Esophagus muscularis mucosa (tissue), 4 donors: ENCODE results near the gene CNTNAP3B. TPM values are rescaled to one million over a fixed set of nuclear protein-coding genes. Genes with fewer than 3 reads are reported as not detected.
"Not testable (repeated sequence)": the region's sequence is repeated elsewhere in the genome, so short reads cannot be mapped to it uniquely, and the experiment has no call there.

ENCODE experiments used
- DNase-seq: peaks from one replicate; pipeline ENCODE4 v3.0.0-alpha.2; 2017; ENCODE audit errors: extremely low spot score
- H3K27ac ChIP-seq, 4 donors: fragments of 200-600 bp; sonication (generic); replicated peaks in 1 of 4; 1 replicate in 3 of 4; 2 replicates in 1 of 4; pipeline ENCODE4 v1.5.1; 2016 to 2019; ENCODE audit warnings: mild to moderate bottlenecking in 1 of 4
- H3K27me3 ChIP-seq, 4 donors: fragments of 200-600 bp; sonication (generic); one replicate each; pipeline versions ENCODE4 v1.5.1 to v1.6.0; 2016 to 2019
- H3K36me3 ChIP-seq, 4 donors: fragments of 200-600 bp; sonication (generic); one replicate each; pipeline ENCODE4 v1.5.1; 2016 to 2019
- H3K4me1 ChIP-seq, 4 donors: fragments of 200-600 bp; sonication (generic); one replicate each; pipeline ENCODE4 v1.5.1; 2016 to 2019
- H3K4me3 ChIP-seq, 4 donors: fragments of 200-600 bp; sonication (generic); 1 replicate in 2 of 4; 2 replicates in 2 of 4; pipeline ENCODE4 v1.5.1; 2016 to 2019; ENCODE audit warnings: mild to moderate bottlenecking in 4 of 4, moderate library complexity in 1 of 4
- H3K9me3 ChIP-seq, 4 donors: fragments of 200-600 bp; sonication (generic); 1 replicate in 3 of 4; 2 replicates in 1 of 4; pipeline ENCODE4 v1.5.1; 2016 to 2019
- WGBS: methylation state at CpG from one replicate; pipeline ENCODE4 v1.1.5; 2018; 5-methylcytosine and 5-hydroxymethylcytosine counted together
- intact Hi-C: fragments of 100-400 bp; cut with DNase I; formaldehyde crosslinking; loops from one replicate; pipeline ENCODE4 v1.15.1; 2023
- total RNA-seq, 4 donors: library from RNA; depleted of rRNA; stranded (reverse); fragments of >200 nt; gene quantifications; one replicate each; pipeline versions ENCODE4 v1.1.0 to v1.2.1, GENCODE V29; 2016
- TF ChIP-seq, protein P1 (sequence below), 3 experiments: fragments of 200-600 bp in 2 of 3; fragments of 450-650 bp in 1 of 3; sonication (generic) in 2 of 3; IDR thresholded peaks; one replicate each; pipeline ENCODE4 v1.5.1; 2017 to 2019; ENCODE audit warnings: antibody characterized with exemption in 3 of 3, mild to moderate bottlenecking in 2 of 3, moderate library complexity in 1 of 3

The CNTNAP3B gene
- total RNA-seq: 10 to 100 TPM; 60.5 to 81.4 (median 66.0) TPM

DNA sequence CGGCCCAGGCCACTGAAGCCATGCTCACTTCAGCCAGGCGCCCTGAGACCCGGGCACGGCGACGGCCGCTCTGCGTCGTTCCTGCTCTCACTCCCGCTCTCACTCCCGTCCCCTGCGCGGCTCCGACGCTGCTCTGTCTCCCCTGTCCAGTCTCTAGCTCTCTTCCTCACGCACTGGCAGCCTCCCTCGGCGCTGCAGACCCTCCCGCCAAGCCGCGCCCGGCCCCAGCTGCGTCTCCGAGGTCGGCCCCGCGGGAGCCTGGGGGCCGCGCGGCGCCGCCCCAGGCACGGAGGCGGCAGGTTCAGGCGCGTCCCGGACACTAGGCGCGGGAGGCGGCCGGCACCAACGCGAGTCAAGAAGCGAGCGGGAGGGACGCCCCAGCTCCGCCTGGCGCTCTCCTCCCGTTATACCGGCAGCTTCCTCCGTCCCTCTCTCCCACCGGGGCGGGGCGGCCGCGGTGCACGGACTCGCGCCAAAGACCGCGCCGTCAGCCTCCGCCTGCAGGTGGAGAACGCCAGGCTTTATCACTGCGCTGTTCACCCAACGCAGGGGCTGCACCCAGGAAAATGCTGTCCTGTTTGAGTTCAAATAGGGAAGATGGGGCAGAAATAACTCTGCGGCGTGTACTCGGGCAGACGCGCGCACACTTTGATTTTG, at the start of gene CNTNAP3B:
TSS of gene CNTNAP3B (minus strand) at position 354 of the 657 bp plus-strand sequence. CDS start at position 22, 332 bp downstream.
- H3K9me3 ChIP-seq, H3K4me1 ChIP-seq, H3K27me3 ChIP-seq, H3K36me3 ChIP-seq, intact Hi-C loops, DNase-seq: not testable (repeated sequence)
- H3K4me3 ChIP-seq: peak within 1 kb of the TSS; percentile 49 to 61 (median 52)
- peak within 1 kb of the TSS; percentile 60 to 83 (median 80) for H3K27ac ChIP-seq
- WGBS: no CpG with 5 or more reads among the region's 72 CpGs

DNA sequence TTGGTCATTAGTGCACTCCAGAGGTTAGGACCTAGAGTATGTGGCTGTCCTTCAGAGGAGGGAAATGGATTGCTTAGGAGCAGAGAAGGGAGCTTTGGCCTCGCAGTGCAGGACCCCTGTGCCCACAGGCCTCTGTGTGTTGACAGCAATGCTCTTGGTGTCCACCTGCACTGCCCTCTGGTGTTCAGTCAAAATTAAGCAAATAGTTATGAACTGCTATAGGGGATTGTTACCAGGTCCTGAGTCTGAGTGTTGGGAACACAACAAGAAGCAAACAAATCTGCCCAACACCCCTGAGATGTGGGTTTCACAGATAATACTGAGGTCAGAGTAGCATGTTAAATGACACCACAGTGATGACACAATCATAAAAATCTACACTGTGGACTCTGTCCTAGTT, 31.1 kb upstream of the CNTNAP3B start:
- H3K36me3 ChIP-seq, H3K27ac ChIP-seq, H3K27me3 ChIP-seq, H3K4me1 ChIP-seq, H3K4me3 ChIP-seq, H3K9me3 ChIP-seq, intact Hi-C loops, DNase-seq: not testable (repeated sequence)
- 29% methylated on average over 1 of the region's 1 CpG for WGBS
- TF ChIP-seq, protein P1, sequence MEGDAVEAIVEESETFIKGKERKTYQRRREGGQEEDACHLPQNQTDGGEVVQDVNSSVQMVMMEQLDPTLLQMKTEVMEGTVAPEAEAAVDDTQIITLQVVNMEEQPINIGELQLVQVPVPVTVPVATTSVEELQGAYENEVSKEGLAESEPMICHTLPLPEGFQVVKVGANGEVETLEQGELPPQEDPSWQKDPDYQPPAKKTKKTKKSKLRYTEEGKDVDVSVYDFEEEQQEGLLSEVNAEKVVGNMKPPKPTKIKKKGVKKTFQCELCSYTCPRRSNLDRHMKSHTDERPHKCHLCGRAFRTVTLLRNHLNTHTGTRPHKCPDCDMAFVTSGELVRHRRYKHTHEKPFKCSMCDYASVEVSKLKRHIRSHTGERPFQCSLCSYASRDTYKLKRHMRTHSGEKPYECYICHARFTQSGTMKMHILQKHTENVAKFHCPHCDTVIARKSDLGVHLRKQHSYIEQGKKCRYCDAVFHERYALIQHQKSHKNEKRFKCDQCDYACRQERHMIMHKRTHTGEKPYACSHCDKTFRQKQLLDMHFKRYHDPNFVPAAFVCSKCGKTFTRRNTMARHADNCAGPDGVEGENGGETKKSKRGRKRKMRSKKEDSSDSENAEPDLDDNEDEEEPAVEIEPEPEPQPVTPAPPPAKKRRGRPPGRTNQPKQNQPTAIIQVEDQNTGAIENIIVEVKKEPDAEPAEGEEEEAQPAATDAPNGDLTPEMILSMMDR (IDR thresholded peaks at IDR 0.05): peak in 2 of 3 experiments; percentile 36 to 39

DNA sequence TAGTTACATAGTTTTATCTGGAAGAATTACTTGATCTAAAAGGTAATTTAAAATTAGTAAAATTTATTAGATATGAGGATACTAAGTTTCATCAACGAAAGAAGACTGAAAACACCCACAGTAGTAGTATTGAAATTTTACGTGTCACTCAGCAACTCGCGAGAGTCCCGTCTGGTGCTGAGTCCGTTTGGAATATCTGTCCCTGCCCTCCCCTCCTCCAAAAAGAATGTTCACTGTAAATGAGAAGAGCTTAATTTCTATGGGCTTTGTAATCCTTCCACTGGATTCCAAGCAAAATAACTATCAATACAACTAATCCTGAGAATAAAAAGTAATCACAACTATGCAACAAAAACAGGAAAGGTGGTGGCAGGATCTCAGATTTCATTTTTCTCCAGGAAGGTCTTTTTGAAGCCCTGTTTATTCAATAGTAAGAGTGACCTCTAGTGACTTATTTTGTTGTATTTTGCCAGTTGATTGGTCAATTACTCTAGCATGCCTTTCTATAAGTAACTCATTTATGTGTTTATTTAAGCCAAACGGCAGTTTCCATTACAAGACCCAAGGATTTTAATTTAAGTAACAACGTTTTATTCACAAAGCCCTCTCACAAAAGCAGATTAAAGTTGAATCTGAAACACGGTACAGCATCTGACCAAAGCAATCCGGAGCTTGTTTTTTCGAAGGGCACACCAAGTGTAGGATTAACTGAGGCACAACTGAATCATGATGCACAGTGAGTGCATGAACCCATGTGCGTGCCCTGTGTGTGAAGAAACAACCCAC, 2.0 kb downstream of the CNTNAP3B start:
- H3K4me3 ChIP-seq: peak overlapping the region; percentile 49 to 61 (median 52)
- H3K9me3 ChIP-seq, intact Hi-C loops, H3K36me3 ChIP-seq, H3K27me3 ChIP-seq, H3K4me1 ChIP-seq, DNase-seq: not testable (repeated sequence)
- peak overlapping the region; percentile 57 to 82 (median 68) for H3K27ac ChIP-seq
- 23% methylated on average over 12 of the region's 12 CpGs for WGBS
- TF ChIP-seq, protein P1 (IDR thresholded peaks at IDR 0.05): peak in 1 of 3 experiments; percentile 18

DNA sequence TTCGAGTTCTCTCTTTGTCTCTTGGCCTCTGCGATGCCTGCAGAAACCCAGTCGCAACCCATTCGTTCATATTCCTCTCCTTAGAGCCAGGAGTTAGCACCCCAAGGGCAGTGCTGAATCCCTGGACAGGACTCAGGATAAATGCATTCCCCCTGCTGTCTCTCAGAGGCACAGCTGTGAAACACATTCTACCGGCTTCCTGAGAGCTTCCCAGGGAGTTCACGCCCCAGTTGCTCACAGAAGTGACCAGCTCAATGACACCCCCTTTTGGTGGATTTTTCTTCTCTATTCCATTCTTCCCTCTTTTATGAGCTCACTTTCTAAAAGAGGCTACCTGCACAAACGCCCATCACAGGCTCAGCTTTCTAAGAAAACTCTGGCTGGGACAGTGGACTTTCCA, 8.2 kb downstream of the CNTNAP3B start:
- H3K27me3 ChIP-seq, H3K4me3 ChIP-seq, H3K4me1 ChIP-seq, H3K9me3 ChIP-seq, DNase-seq, H3K27ac ChIP-seq, intact Hi-C loops, H3K36me3 ChIP-seq: not testable (repeated sequence)
- whole genome bisulfite sequencing: 63% methylated on average over 7 of the region's 7 CpGs

DNA sequence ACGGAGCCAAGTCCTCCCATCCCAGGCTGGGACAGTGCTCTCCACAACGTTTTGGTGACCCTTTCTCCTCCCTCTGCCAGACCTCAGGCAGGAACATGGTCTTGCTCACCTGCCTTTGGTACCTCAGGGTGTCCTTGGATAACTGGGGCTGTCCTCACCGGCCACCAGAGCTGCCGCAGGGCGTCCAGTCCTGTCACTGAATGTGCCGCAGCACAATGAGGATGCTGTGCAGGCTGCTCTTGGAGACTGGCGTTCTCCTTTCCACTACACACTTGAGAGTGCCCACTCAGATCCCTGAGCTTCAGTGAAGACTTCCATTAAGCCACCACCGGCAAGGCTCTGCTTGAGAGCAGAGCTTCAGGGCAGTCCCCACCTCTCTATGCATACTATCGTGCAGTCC, 33.3 kb downstream of the CNTNAP3B start:
- DNase-seq: peak; percentile 91
- H3K9me3 ChIP-seq, H3K4me1 ChIP-seq, H3K36me3 ChIP-seq, intact Hi-C loops, H3K4me3 ChIP-seq, H3K27ac ChIP-seq, H3K27me3 ChIP-seq: not testable (repeated sequence)
- 81% methylated on average over 6 of the region's 9 CpGs for WGBS

DNA sequence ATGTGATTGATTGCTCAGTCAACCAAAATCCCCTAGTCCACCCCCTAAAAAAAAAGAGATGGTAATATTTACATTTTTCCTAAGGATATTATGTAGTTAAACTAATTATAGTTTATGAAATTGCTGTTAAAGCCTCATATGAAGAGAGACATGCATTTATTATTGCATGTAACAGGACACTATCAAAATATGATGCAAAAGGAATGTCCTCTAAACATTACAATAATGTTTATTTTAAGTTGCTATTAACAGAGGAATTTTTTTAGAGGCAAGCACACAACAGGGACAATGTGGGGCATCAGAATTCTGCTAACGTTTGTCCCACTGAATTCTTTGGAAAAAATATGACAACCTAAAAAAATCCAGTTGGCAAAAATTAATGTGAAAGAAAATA, 44.7 kb downstream of the CNTNAP3B start:
- H3K27me3 ChIP-seq, H3K4me1 ChIP-seq, DNase-seq, H3K27ac ChIP-seq, intact Hi-C loops, H3K9me3 ChIP-seq, H3K4me3 ChIP-seq, H3K36me3 ChIP-seq: not testable (repeated sequence)
- no CpG with 5 or more reads among the region's 1 CpG for WGBS

DNA sequence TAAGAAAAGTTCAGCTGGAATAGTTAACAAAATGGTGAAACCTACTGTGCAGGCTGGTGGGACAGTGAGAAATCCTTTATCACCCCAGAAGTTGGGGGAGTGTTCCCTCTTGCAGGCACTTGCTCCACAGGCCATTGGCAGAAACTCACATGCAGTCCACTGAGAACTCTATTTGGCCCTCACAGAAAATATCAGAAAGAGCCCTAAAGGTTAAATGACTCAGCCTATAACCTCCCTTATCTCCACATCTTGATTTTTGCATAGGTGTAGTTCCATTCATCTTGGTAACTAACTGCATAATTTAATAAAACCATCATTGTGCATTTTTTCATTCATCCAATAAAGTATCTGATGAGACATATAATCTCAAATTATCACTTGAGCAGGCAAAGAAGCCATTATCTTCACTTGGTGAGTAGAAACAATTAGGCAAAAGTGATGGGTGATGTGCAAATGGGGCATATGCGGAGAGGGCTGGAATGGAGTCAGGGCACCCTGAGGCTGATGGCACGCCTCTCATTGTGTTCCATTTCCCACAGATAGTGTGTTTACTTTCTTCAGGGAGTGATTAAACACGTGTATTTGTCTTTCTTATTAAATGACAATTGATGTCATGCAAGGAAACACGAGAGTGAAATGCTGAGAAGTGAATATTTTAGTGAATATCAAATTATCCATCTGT, 45.2 kb downstream of the CNTNAP3B start:
- H3K4me1 ChIP-seq, H3K27me3 ChIP-seq, H3K9me3 ChIP-seq, H3K36me3 ChIP-seq, DNase-seq, H3K27ac ChIP-seq, H3K4me3 ChIP-seq, intact Hi-C loops: not testable (repeated sequence)
- WGBS: 48% methylated on average over 3 of the region's 4 CpGs

DNA sequence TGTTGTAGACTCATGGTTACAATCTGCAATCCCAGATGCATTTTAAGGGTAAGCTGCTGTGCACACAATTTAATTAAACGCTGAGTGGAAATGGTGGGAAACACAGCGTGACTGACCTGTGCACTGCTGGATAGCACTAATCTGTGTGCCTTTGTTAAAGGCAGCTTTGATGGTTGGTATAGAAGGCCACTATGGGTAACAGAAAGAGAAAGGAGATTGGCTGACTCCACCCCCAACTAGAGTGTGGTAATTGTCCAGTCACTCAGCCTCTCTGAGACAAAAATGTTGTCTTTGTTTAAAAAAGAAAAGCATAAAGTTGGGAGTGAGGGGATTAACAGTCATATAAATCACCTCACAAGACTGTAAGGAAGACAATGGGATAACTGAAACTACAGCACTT, 48.9 kb downstream of the CNTNAP3B start:
- H3K4me3 ChIP-seq, H3K36me3 ChIP-seq, intact Hi-C loops, H3K27ac ChIP-seq, H3K4me1 ChIP-seq, H3K27me3 ChIP-seq, H3K9me3 ChIP-seq: not testable (repeated sequence)
- 100% methylated on average over 2 of the region's 2 CpGs for WGBS
- peak; percentile 19 for DNase-seq

DNA sequence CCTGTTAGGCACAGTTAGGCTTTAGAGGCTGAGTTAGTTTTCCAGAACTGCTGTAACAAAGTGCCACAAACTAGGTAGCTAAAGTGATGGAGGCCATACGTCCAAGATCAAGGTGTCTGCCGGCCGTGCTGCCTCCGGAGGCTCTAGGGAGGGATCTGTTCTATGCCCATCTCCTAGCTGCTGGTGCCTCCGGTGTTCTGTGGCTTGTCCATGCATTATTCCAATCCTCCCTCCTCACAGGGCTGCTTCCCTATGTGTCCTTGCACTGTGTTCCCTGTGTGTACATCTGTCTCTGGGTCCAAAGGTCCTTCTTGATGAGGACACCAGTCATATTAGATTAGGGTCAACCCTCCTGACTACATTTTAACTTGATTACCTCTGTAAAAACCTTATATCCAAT, 54.4 kb downstream of the CNTNAP3B start:
- WGBS: no CpG with 5 or more reads among the region's 5 CpGs

DNA sequence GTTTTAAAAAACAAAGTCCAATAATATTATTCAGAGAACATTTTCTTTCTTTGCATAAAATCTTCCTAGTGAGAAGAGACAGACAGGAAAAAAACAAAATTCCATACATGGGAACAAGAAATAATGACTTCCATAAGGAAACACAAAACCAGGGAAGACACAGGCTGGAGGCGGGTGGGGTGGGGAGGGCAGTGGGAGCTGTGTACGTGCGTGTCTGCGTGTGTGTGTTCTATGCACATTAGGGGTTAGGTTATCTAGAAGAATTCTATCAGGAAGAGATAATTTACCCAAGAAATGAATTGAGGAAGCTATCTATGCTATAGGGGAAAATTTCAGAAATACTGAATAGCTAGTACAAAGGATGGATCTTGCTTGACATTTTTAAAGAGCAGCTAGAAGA, 58.2 kb downstream of the CNTNAP3B start:
- H3K4me3 ChIP-seq, H3K9me3 ChIP-seq, H3K4me1 ChIP-seq, intact Hi-C loops, DNase-seq, H3K36me3 ChIP-seq, H3K27ac ChIP-seq, H3K27me3 ChIP-seq: not testable (repeated sequence)
- no CpG with 5 or more reads among the region's 4 CpGs for WGBS

More for the DNA sequence above, 54.4 kb downstream of the CNTNAP3B start:
- H3K4me1 ChIP-seq, H3K36me3 ChIP-seq, H3K4me3 ChIP-seq, DNase-seq, H3K27ac ChIP-seq, H3K27me3 ChIP-seq, H3K9me3 ChIP-seq, intact Hi-C loops: not testable (repeated sequence)
